Measurements from ENCODE around the gene SGSM2.

SGSM2 gene

GRCh38 chr17:2369551-2370210 lies 32.4 kb downstream of the SGSM2 start:
- no peak for DNase-seq

- DNase-seq, result no peak
These were observed 32.9 kb downstream of the SGSM2 start for GRCh38 chr17:2370211-2370589.

- no peak for DNase-seq
These were observed 34.2 kb downstream of the SGSM2 start for GRCh38 chr17:2371183-2372130.

- no peak for DNase-seq
These were observed 34.9 kb downstream of the SGSM2 start for GRCh38 chr17:2372180-2372579.

GRCh38 chr17:2372681-2373080 lies 35.4 kb downstream of the SGSM2 start:
- DNase-seq, result no peak

GRCh38 chr17:2373179-2373578 lies 35.9 kb downstream of the SGSM2 start:
- DNase-seq, result no peak

GRCh38 chr17:2374549-2375285 lies 37.4 kb downstream of the SGSM2 start:
- no peak for DNase-seq

GRCh38 chr17:2375406-2375805 lies 38.1 kb downstream of the SGSM2 start:
- DNase-seq, result no peak

GRCh38 chr17:2376107-2376506 lies 38.8 kb downstream of the SGSM2 start:
- DNase-seq, result no peak

GRCh38 chr17:2377659-2378058 lies 40.4 kb downstream of the SGSM2 start:
- no peak for DNase-seq

- no peak for DNase-seq
These were observed 41.6 kb downstream of the SGSM2 start for GRCh38 chr17:2378905-2379304.

GRCh38 chr17:2379489-2380225 lies 42.4 kb downstream of the SGSM2 start:
- no peak for DNase-seq

- DNase-seq, result no peak
These were observed 43.1 kb downstream of the SGSM2 start for GRCh38 chr17:2380226-2380922.

- no peak for DNase-seq
These were observed 43.8 kb downstream of the SGSM2 start for GRCh38 chr17:2380950-2381649.

- DNase-seq, result no peak
These were observed 46.4 kb downstream of the SGSM2 start for GRCh38 chr17:2383628-2384167.

- no peak for DNase-seq
These were observed 47.3 kb downstream of the SGSM2 start for GRCh38 chr17:2384439-2385127.

GRCh38 chr17:2385240-2386210 lies 48.2 kb downstream of the SGSM2 start:
- no peak for DNase-seq

GRCh38 chr17:2386400-2387085 lies 49.2 kb downstream of the SGSM2 start:
- no peak for DNase-seq

Measured in activated CD8-positive, alpha-beta memory T cell treated with anti-CD3 and anti-CD28 coated beads, Interleukin-2, amount 50 U/mL, for 4 hours (primary cell).